Tibial nerve (tissue), 4 donors: ENCODE measurements around the gene ARID1B. TPM values are rescaled to one million over a fixed set of nuclear protein-coding genes. Genes with fewer than 3 reads are reported as not detected.

ENCODE experiments used
- DNase-seq, 2 donors: peaks; one replicate each; pipeline ENCODE4 v3.0.0-alpha.2; 2019; ENCODE audit warnings: low spot score in 2 of 2
- H3K27ac ChIP-seq, 4 donors: fragments of 200-600 bp; sonication (generic) in 3 of 4; one replicate each; pipeline ENCODE4 v1.5.1; 2017 to 2019; ENCODE audit warnings: mild to moderate bottlenecking in 1 of 4
- H3K27me3 ChIP-seq, 2 donors: fragments of 200-600 bp; sonication (generic) in 1 of 2; one replicate each; pipeline versions ENCODE4 v1.5.1 to v1.6.0; 2017 to 2019
- H3K36me3 ChIP-seq, 3 donors: fragments of 200-600 bp; sonication (generic); one replicate each; pipeline ENCODE4 v1.5.1; 2018 to 2019
- H3K4me1 ChIP-seq, 4 donors: fragments of 200-600 bp; sonication (generic) in 3 of 4; one replicate each; pipeline ENCODE4 v1.5.1; 2017 to 2019
- H3K4me3 ChIP-seq, 4 donors: fragments of 200-600 bp; sonication (generic) in 3 of 4; one replicate each; pipeline ENCODE4 v1.5.1; 2017 to 2019; ENCODE audit warnings: mild to moderate bottlenecking in 1 of 4, moderate library complexity in 1 of 4
- H3K9me3 ChIP-seq, 4 donors: fragments of 200-600 bp; sonication (generic) in 3 of 4; one replicate each; pipeline ENCODE4 v1.5.1; 2017 to 2019
- CTCF ChIP-seq, 5 experiments: fragments of 200-600 bp in 3 of 5; fragments of 450-650 bp in 2 of 5; sonication (generic) in 3 of 5; IDR thresholded peaks; one replicate each; pipeline ENCODE4 v1.5.1; 2016 to 2019; ENCODE audit warnings: antibody characterized with exemption in 5 of 5, mild to moderate bottlenecking in 3 of 5, moderate library complexity in 2 of 5
- EP300 ChIP-seq, 2 donors: sonication (generic); formaldehyde crosslinking; IDR thresholded peaks; one replicate each; pipeline ENCODE4 v1.6.1; 2017; ENCODE audit warnings: antibody characterized with exemption in 2 of 2, mild to moderate bottlenecking in 1 of 2
- POLR2A ChIP-seq, 2 donors: fragments of 450-650 bp; IDR thresholded peaks; one replicate each; pipeline ENCODE4 v1.6.1; 2017; ENCODE audit warnings: antibody characterized with exemption in 2 of 2, mild to moderate bottlenecking in 2 of 2, moderate library complexity in 2 of 2
- WGBS, 2 donors: methylation state at CpG; one replicate each; pipeline ENCODE4 v1.1.5; 2018; 5-methylcytosine and 5-hydroxymethylcytosine counted together
- total RNA-seq, 4 donors: library from RNA; depleted of rRNA; stranded (reverse); fragments of >200 nt; gene quantifications; one replicate each; pipeline ENCODE4 v1.1.0, GENCODE V29; 2016

ARID1B gene
- total RNA-seq, 4 donors from 2014 or later: 91.5 to 123 (median 110) TPM

- Histone ChIP-seq H3K4me1 (peaks cover 0 to 45% (median 9%) of the 10 kb centered on the region in 4 donors), H3K27me3 (no peaks in the 10 kb centered on the region), H3K36me3 (no peaks in the 10 kb centered on the region), H3K4me3 (no peak overlapping the region), H3K27ac (no peak overlapping the region), H3K9me3 (no peaks in the 10 kb centered on the region)
- no peak for DNase-seq
- TF ChIP-seq POLR2A (IDR thresholded peaks at IDR 0.05) (no peak), EP300 (IDR thresholded peaks at IDR 0.05) (no peak), CTCF (IDR thresholded peaks at IDR 0.05) (no peak)
- WGBS, 2 donors: 91 to 98% methylated on average over 2 of the region's 2 CpGs
Measured at GRCh38 chr6:156925026-156925425, 147.8 kb downstream of the ARID1B start.

- DNase-seq: no peak
- 78 to 81% methylated on average over 3 of the region's 3 CpGs for WGBS, 2 donors
- H3K36me3 ChIP-seq: no peaks in the 10 kb centered on the region
- TF ChIP-seq EP300 (IDR thresholded peaks at IDR 0.05) (no peak), POLR2A (IDR thresholded peaks at IDR 0.05) (no peak), CTCF (IDR thresholded peaks at IDR 0.05) (no peak)
- no peaks in the 10 kb centered on the region for H3K27me3 ChIP-seq
- H3K27ac ChIP-seq: no peak overlapping the region
- no peak overlapping the region for H3K4me3 ChIP-seq
- H3K9me3 ChIP-seq: no peaks in the 10 kb centered on the region
- H3K4me1 ChIP-seq: peaks cover 0 to 37% (median 6%) of the 10 kb centered on the region in 4 donors
Measured at GRCh38 chr6:156925718-156926607, 148.8 kb downstream of the ARID1B start.

GRCh38 chr6:156928126-156928525 lies 150.9 kb downstream of the ARID1B start:
- H3K36me3 ChIP-seq: no peaks in the 10 kb centered on the region
- H3K4me3 ChIP-seq: no peak overlapping the region
- no peaks in the 10 kb centered on the region for H3K27me3 ChIP-seq
- H3K9me3 ChIP-seq: no peaks in the 10 kb centered on the region
- DNase-seq: no peak
- H3K4me1 ChIP-seq: peaks cover 0 to 29% (median 11%) of the 10 kb centered on the region in 4 donors
- H3K27ac ChIP-seq: no peak overlapping the region
- WGBS, 2 donors: 93 to 95% methylated on average over 8 of the region's 8 CpGs
- TF ChIP-seq POLR2A (IDR thresholded peaks at IDR 0.05): no peak
- no peak for TF ChIP-seq CTCF (IDR thresholded peaks at IDR 0.05)
- TF ChIP-seq EP300 (IDR thresholded peaks at IDR 0.05): no peak

GRCh38 chr6:156928972-156929371 lies 151.8 kb downstream of the ARID1B start:
- Histone ChIP-seq H3K4me1 (peaks cover 0 to 34% (median 12%) of the 10 kb centered on the region in 4 donors), H3K27ac (no peak overlapping the region), H3K36me3 (no peaks in the 10 kb centered on the region), H3K9me3 (no peaks in the 10 kb centered on the region), H3K4me3 (no peak overlapping the region), H3K27me3 (no peaks in the 10 kb centered on the region)
- WGBS, 2 donors: 90 to 91% methylated on average over 5 of the region's 5 CpGs
- TF ChIP-seq POLR2A (IDR thresholded peaks at IDR 0.05) (no peak), EP300 (IDR thresholded peaks at IDR 0.05) (no peak), CTCF (IDR thresholded peaks at IDR 0.05) (no peak)
- no peak for DNase-seq

GRCh38 chr6:156931283-156931682 lies 154.1 kb downstream of the ARID1B start:
- no peak for DNase-seq
- Histone ChIP-seq H3K27me3 (no peaks in the 10 kb centered on the region), H3K4me3 (no peak overlapping the region), H3K4me1 (peaks cover 0 to 31% (median 6%) of the 10 kb centered on the region in 4 donors), H3K9me3 (no peaks in the 10 kb centered on the region), H3K27ac (no peak overlapping the region), H3K36me3 (no peaks in the 10 kb centered on the region)
- TF ChIP-seq CTCF (IDR thresholded peaks at IDR 0.05): no peak
- TF ChIP-seq EP300 (IDR thresholded peaks at IDR 0.05): no peak
- TF ChIP-seq POLR2A (IDR thresholded peaks at IDR 0.05): no peak
- WGBS, 2 donors: 95 to 100% methylated on average over 3 of the region's 3 CpGs
